ENCODE results near the gene MAP3K6. TPM values are rescaled to one million over a fixed set of nuclear protein-coding genes. Genes with fewer than 3 reads are reported as not detected.
"Not testable (repeated sequence)": the region's sequence is repeated elsewhere in the genome, so short reads cannot be mapped to it uniquely, and the experiment has no call there.

The MAP3K6 gene
- total RNA-seq, 1 experiment from 2014 or later = 25.1 TPM

DNA sequence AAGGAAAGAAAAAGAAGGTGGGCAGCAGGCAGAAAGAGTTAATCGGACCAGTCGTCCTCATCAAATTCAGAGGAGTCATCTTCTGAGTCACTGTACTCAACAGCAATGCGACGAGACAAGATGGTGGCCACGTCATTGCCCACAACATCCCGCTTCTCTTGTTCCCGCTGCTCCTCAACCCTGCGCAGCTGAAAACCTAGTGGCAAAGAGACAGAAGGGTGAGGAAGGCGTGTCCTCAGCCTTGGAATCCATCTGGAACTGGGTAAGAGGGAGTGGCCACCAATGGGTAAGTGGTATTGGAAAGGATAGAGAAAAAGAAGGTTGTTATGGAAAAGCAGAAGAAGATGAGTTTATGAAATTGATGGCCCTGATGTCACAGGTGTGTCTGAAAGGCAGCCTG is 41.4 kb upstream of the MAP3K6 start:
- BruUV-seq (replicated peaks) = no TSS peak
- Histone ChIP-seq H3K9me3 (ENCODE audit: insufficient read depth, low read depth) (no peaks in the 10 kb centered on the region), H3K36me3 (ENCODE audit: low read depth) (peaks cover 7% of the 10 kb centered on the region; the same call in 1 of the 2 replicates), H2AFZ (no peak overlapping the region), H4K20me1 (ENCODE audit: insufficient read depth) (no peaks in the 10 kb centered on the region), H3F3A (ENCODE audit: insufficient read depth, low read depth) (no peaks in the 10 kb centered on the region; the same call in 1 of the 2 replicates), H3K27ac (no peak overlapping the region), H3K4me1 (replicated peaks; ENCODE audit: insufficient read depth) (no peaks in the 10 kb centered on the region), H3K79me2 (ENCODE audit: low read depth) (no peaks in the 10 kb centered on the region), H3K9me2 (ENCODE audit: insufficient read depth) (no peaks in the 10 kb centered on the region), H3K4me2 (no peak overlapping the region), H3K4me3 (no peak overlapping the region), H3K27me3 (ENCODE audit: insufficient read depth, low read depth) (no peaks in the 10 kb centered on the region)
- intact Hi-C loops (cut with micrococcal nuclease; ENCODE audit: unreplicated experiment) = no loop called here
- ChIA-PET POLR2A (ENCODE audit: unreplicated experiment) (no interaction called here), CTCF (no interaction called here)
- no peak for DNase-seq
- TF ChIP-seq, protein P1, sequence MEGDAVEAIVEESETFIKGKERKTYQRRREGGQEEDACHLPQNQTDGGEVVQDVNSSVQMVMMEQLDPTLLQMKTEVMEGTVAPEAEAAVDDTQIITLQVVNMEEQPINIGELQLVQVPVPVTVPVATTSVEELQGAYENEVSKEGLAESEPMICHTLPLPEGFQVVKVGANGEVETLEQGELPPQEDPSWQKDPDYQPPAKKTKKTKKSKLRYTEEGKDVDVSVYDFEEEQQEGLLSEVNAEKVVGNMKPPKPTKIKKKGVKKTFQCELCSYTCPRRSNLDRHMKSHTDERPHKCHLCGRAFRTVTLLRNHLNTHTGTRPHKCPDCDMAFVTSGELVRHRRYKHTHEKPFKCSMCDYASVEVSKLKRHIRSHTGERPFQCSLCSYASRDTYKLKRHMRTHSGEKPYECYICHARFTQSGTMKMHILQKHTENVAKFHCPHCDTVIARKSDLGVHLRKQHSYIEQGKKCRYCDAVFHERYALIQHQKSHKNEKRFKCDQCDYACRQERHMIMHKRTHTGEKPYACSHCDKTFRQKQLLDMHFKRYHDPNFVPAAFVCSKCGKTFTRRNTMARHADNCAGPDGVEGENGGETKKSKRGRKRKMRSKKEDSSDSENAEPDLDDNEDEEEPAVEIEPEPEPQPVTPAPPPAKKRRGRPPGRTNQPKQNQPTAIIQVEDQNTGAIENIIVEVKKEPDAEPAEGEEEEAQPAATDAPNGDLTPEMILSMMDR (conservative IDR thresholded peaks at IDR 0.05) = no peak
- TF ChIP-seq EZH2 (IDR thresholded peaks at IDR 0.05; ENCODE audit: low read depth) = no peak

DNA sequence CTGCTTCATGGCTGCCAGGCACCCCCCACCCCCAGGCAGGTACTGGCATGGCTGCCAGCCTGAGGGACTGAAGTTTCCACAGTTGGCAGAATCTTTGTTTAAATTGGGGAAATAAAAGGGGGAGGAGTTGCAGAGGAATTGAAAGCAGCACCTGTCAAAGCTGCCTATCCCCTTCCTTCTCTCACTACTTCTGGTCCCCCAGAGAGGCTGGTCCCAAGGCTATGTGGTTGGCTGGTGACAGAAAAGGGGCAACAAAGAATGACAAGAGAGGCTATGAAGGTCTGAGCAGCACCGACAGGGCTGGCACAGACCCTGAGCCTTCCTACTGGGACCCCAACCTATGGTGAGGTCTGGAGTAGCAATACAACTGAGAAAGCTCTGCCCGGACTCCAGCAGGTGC is 40.0 kb upstream of the MAP3K6 start:
- H3K27ac ChIP-seq; H3K36me3 ChIP-seq (ENCODE audit: low read depth); CTCF ChIA-PET; H3F3A ChIP-seq (ENCODE audit: insufficient read depth, low read depth); POLR2A ChIA-PET (ENCODE audit: unreplicated experiment); H3K4me1 ChIP-seq (replicated peaks; ENCODE audit: insufficient read depth); H3K27me3 ChIP-seq (ENCODE audit: insufficient read depth, low read depth); H3K9me2 ChIP-seq (ENCODE audit: insufficient read depth); BruUV-seq (replicated peaks); H3K4me2 ChIP-seq; H3K9me3 ChIP-seq (ENCODE audit: insufficient read depth, low read depth); H3K4me3 ChIP-seq; H2AFZ ChIP-seq; DNase-seq; H3K79me2 ChIP-seq (ENCODE audit: low read depth); intact Hi-C loops (cut with micrococcal nuclease; ENCODE audit: unreplicated experiment); H4K20me1 ChIP-seq (ENCODE audit: insufficient read depth): not testable (repeated sequence)

DNA sequence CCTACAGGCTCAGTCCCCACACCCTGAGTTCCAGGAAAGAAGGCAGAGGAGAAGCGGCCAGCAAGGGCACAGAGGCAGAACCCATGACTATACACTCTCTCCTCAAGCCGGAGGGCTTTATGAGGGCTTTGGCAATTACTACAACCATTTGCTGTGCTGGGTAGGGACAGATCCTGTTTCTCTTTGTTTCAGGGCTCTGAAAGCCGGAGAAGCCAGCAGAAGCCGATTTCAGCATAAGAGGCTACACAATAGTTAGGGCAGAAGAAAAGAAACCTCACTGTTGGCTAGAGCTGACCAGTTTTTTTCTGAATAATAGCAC is 39.6 kb upstream of the MAP3K6 start:
- intact Hi-C loops (cut with micrococcal nuclease; ENCODE audit: unreplicated experiment) = no loop called here
- TF ChIP-seq, protein P1 (conservative IDR thresholded peaks at IDR 0.05) = no peak
- TF ChIP-seq EZH2 (IDR thresholded peaks at IDR 0.05; ENCODE audit: low read depth) = no peak
- DNase-seq = no peak
- CTCF ChIA-PET = no interaction called here
- Histone ChIP-seq H3K27ac (no peak overlapping the region), H3K36me3 (ENCODE audit: low read depth) (no peaks in the 10 kb centered on the region), H4K20me1 (ENCODE audit: insufficient read depth) (no peaks in the 10 kb centered on the region), H3K4me1 (replicated peaks; ENCODE audit: insufficient read depth) (no peaks in the 10 kb centered on the region), H2AFZ (no peak overlapping the region), H3K27me3 (ENCODE audit: insufficient read depth, low read depth) (no peaks in the 10 kb centered on the region), H3F3A (ENCODE audit: insufficient read depth, low read depth) (peaks cover 5% of the 10 kb centered on the region), H3K9me3 (ENCODE audit: insufficient read depth, low read depth) (no peaks in the 10 kb centered on the region), H3K79me2 (ENCODE audit: low read depth) (no peaks in the 10 kb centered on the region), H3K4me2 (no peak overlapping the region), H3K4me3 (no peak overlapping the region), H3K9me2 (ENCODE audit: insufficient read depth) (no peaks in the 10 kb centered on the region)
- POLR2A ChIA-PET (ENCODE audit: unreplicated experiment) = no interaction called here
- no TSS peak for BruUV-seq (replicated peaks)

DNA sequence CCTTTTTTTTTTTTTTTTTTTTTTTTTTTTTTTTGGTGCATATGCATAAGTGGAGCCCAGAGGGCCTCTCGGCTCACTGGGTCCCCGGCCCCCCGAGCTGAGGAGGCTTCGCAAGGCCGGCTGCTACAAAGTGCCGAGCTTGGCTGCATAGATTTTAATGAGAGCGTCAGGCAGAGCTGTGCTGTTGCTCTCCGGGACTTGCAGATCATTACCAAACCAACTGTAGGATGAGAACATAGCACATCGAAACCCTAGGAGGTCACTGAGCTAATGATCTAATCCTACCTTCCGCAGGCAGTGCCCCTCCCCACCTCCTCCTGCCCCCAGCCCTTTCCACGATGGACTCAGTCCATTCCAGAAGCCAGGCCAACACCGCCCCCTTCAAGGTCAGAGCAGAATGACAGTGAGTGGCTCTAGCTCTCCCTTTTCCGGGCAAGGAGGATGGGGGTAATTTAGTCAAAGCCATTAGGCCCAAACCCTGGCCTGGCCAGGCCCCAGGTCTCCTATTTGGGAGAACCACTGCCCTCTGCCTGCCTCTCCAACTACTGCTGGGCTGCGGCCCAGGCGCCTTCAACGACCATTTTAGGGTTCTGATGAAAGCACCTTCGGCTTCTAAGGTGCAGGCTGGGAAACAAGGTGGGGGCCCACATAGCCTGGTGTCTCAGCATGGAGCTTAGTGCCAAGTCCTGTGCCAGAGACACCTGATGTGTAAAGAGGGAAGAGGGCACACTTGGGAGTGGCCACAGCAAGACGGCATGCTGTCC is 39.0 kb upstream of the MAP3K6 start:
- H2AFZ ChIP-seq; intact Hi-C loops (cut with micrococcal nuclease; ENCODE audit: unreplicated experiment); H3K4me1 ChIP-seq (replicated peaks; ENCODE audit: insufficient read depth); H3K4me3 ChIP-seq; H3F3A ChIP-seq (ENCODE audit: insufficient read depth, low read depth); H3K9me2 ChIP-seq (ENCODE audit: insufficient read depth); DNase-seq; H3K27ac ChIP-seq; H3K27me3 ChIP-seq (ENCODE audit: insufficient read depth, low read depth); BruUV-seq (replicated peaks); H3K9me3 ChIP-seq (ENCODE audit: insufficient read depth, low read depth); H3K36me3 ChIP-seq (ENCODE audit: low read depth); H3K79me2 ChIP-seq (ENCODE audit: low read depth); POLR2A ChIA-PET (ENCODE audit: unreplicated experiment); CTCF ChIA-PET; H3K4me2 ChIP-seq; H4K20me1 ChIP-seq (ENCODE audit: insufficient read depth): not testable (repeated sequence)

Measured in PC-9 (cell line).